Measurements from ENCODE around the gene MAP4K4.

DNA sequence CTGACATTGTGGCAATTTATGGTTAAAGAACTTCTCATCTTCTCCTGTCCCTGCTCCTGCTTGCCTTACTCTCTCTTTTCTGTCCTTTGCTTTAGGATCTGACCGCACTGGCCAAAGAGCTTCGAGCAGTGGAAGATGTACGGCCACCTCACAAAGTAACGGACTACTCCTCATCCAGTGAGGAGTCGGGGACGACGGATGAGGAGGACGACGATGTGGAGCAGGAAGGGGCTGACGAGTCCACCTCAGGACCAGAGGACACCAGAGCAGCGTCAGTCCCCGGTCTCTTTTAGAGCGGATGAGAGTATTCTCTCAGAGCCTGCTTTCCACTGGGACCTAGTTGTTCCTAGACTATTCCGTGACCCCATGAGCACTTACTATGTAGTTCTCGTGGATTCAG lies 172.0 kb downstream of the MAP4K4 start:
- TF ChIP-seq CTCF (conservative IDR thresholded peaks at IDR 0.05; ENCODE audit: low read length) (no peak), EZH2phosphoT487 (IDR thresholded peaks at IDR 0.05; ENCODE audit: borderline replicate concordance) (no peak)
